Measurements from ENCODE around the gene GSDMA.

The GSDMA gene

GRCh38 chr17:40014375-40014980 is 51.7 kb downstream of the GSDMA start:
- no peak for TF ChIP-seq CTCF (conservative IDR thresholded peaks at IDR 0.05; ENCODE audit: low read depth)
- ChIA-PET CTCF (interaction anchor here (1.1 to 4.1 kb wide), 3 partner anchors 12 to 138 kb away, joined by 3 to 57 read pairs (median 7); no protein-coding TSS in a partner anchor), POLR2A (ENCODE audit: low non-redundant PET) (no interaction called here)
- no peak for DNase-seq (ENCODE audit: low spot score)
- peak overlapping the region; percentile 99 for H3K27ac ChIP-seq

- TF ChIP-seq CTCF (conservative IDR thresholded peaks at IDR 0.05; ENCODE audit: low read depth): no peak
- POLR2A ChIA-PET (ENCODE audit: low non-redundant PET): no interaction called here
- DNase-seq (ENCODE audit: low spot score): no peak
- H3K27ac ChIP-seq: peak within 1 kb of the TSS; percentile 99
- CTCF ChIA-PET: interaction anchor here (0.5 to 4.1 kb wide), 4 partner anchors 11 to 1130 kb away, joined by 3 to 57 read pairs (median 6); no protein-coding TSS in a partner anchor
Measured at GRCh38 chr17:40015005-40015997, 52.5 kb downstream of the GSDMA start, which contains the start of gene CSF3. Gene CSF3 (plus strand): TSS chr17:40015440. CDS start chr17:40015475, 35 bp downstream.

- no peak for DNase-seq (ENCODE audit: low spot score)
- H3K27ac ChIP-seq: peak overlapping the region; percentile 99
- POLR2A ChIA-PET (ENCODE audit: low non-redundant PET): no interaction called here
- CTCF ChIA-PET: interaction anchor here (0.5 to 4.1 kb wide), 3 partner anchors 10 to 1131 kb away, joined by 4 to 57 read pairs (median 7); no protein-coding TSS in a partner anchor
- no peak for TF ChIP-seq CTCF (conservative IDR thresholded peaks at IDR 0.05; ENCODE audit: low read depth)
Measured at GRCh38 chr17:40015998-40016985, 53.5 kb downstream of the GSDMA start.

- H3K27ac ChIP-seq: peak overlapping the region; percentile 99
- ChIA-PET CTCF (interaction anchor here (0.5 to 1.9 kb wide), 2 partner anchors 9 to 26 kb away, joined by 4 to 6 read pairs; no protein-coding TSS in a partner anchor), POLR2A (ENCODE audit: low non-redundant PET) (no interaction called here)
- no peak for TF ChIP-seq CTCF (conservative IDR thresholded peaks at IDR 0.05; ENCODE audit: low read depth)
- no peak for DNase-seq (ENCODE audit: low spot score)
Measured at GRCh38 chr17:40017422-40018080, 54.7 kb downstream of the GSDMA start.

- CTCF ChIA-PET: interaction anchor here (0.6 to 1.9 kb wide), 3 partner anchors 8 to 100 kb away, joined by 6 to 7 read pairs (median 6); no protein-coding TSS in a partner anchor
Measured at GRCh38 chr17:40018211-40019121, 55.7 kb downstream of the GSDMA start.

More at GRCh38 chr17:40018211-40019121, 55.7 kb downstream of the GSDMA start:
- POLR2A ChIA-PET (ENCODE audit: low non-redundant PET): interaction anchor here (0.7 kb wide), 1 partner anchor 96 kb away, joined by 3 read pairs; no protein-coding TSS in a partner anchor
- no peak for TF ChIP-seq CTCF (conservative IDR thresholded peaks at IDR 0.05; ENCODE audit: low read depth)
- peak overlapping the region; percentile 99 for H3K27ac ChIP-seq
- no peak for DNase-seq (ENCODE audit: low spot score)
